RWPE1 (cell line): ENCODE results near the gene GFRA1.

Experiments used
- CTCF ChIA-PET: fragments of 350-600 bp; sonication (Branson Sonifier 250); formaldehyde crosslinking; extraction: SDS; loops from one replicate; lab custom pipeline; 2021; lab: Yijun Ruan, JAX
- POLR2A ChIA-PET: fragments of 400-600 bp; formaldehyde crosslinking; extraction: SDS; loops from one replicate; lab custom pipeline; 2020; ENCODE audit warnings: antibody characterized with exemption; ENCODE audit not compliant: low non-redundant PET; lab: Yijun Ruan, JAX
- DNase-seq: peaks from one replicate; pipeline ENCODE4 v3.0.0; 2012; ENCODE audit warnings: low spot score
- H3K27ac ChIP-seq: fragments of 450-650 bp; 2 replicates; pipeline ENCODE4 v1.5.1; 2017
- CTCF ChIP-seq: fragments of 450-650 bp; conservative IDR thresholded peaks from 2 replicates; pipeline ENCODE4 v1.5.1; 2017; ENCODE audit warnings: low read depth, mild to moderate bottlenecking

The GFRA1 gene

GRCh38 chr10:116159197-116159596 is 113.8 kb downstream of the GFRA1 start:
- POLR2A ChIA-PET = no interaction called here
- TF ChIP-seq CTCF = no peak
- no peak for DNase-seq
- no peak overlapping the region for H3K27ac ChIP-seq
- CTCF ChIA-PET = no interaction called here

DNA sequence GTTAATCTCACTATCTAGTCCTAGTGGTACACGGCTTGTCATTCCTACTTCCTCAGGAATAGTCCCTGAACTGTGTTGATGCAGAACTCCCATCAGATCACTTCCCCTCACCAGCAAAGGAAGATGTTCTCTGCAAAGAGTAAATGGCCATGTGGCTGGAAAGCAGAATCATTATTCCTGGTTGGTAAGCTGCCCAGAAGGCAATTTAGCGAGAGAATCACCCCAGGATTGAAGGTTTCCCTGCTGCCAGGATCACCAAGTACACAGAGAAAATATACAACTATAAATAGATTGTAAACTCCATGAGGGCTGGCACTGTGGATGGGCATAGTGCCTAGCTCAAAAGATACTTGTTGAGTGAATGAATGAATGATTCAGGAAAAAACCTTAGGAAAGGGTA is 115.0 kb downstream of the GFRA1 start:
- TF ChIP-seq CTCF = no peak
- CTCF ChIA-PET = no interaction called here
- POLR2A ChIA-PET = no interaction called here
- no peak for DNase-seq
- H3K27ac ChIP-seq = no peak overlapping the region

- DNase-seq = no peak
- CTCF ChIA-PET = interaction anchor here (0.6 to 0.7 kb wide), 2 partner anchors 18 to 97 kb away, joined by 3 to 4 read pairs; no protein-coding TSS in a partner anchor
- POLR2A ChIA-PET = no interaction called here
- H3K27ac ChIP-seq = no peak overlapping the region
- TF ChIP-seq CTCF = no peak
Observed at GRCh38 chr10:116157485-116157884, 115.5 kb downstream of the GFRA1 start.

- DNase-seq = no peak
- ChIA-PET CTCF (interaction anchor here (0.7 kb wide), 1 partner anchor 97 kb away, joined by 4 read pairs; no protein-coding TSS in a partner anchor), POLR2A (no interaction called here)
- no peak for TF ChIP-seq CTCF
- H3K27ac ChIP-seq = no peak overlapping the region
Observed at GRCh38 chr10:116156819-116157218, 116.2 kb downstream of the GFRA1 start.

DNA sequence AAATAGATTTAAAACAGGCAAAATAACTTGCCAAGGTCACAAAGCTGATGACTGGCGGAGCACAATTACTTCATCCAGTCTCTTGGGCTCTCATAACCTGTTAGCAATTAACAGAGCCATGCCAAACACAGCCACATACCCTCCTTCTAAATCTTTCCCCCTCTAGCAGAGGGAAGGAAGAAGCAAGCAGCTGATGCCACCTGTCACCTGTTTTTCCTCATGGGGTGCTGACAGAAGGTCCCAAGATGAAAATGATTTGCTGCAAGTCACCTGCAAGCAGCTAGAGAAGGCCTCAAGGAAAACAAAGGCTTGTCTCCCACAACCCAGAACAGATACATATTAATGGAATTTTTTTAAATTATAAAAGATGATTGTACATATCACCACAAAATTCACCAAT is 117.8 kb downstream of the GFRA1 start:
- DNase-seq = no peak
- POLR2A ChIA-PET = no interaction called here
- no peak overlapping the region for H3K27ac ChIP-seq
- TF ChIP-seq CTCF = no peak
- CTCF ChIA-PET = interaction anchor here (0.6 to 0.7 kb wide), 2 partner anchors 14 to 239 kb away, joined by 3 read pairs; no protein-coding TSS in a partner anchor

GRCh38 chr10:116154651-116155050 is 118.4 kb downstream of the GFRA1 start:
- ChIA-PET POLR2A (no interaction called here), CTCF (interaction anchor here (0.7 kb wide), 1 partner anchor 239 kb away, joined by 3 read pairs; no protein-coding TSS in a partner anchor)
- DNase-seq = no peak
- no peak overlapping the region for H3K27ac ChIP-seq
- TF ChIP-seq CTCF = no peak

DNA sequence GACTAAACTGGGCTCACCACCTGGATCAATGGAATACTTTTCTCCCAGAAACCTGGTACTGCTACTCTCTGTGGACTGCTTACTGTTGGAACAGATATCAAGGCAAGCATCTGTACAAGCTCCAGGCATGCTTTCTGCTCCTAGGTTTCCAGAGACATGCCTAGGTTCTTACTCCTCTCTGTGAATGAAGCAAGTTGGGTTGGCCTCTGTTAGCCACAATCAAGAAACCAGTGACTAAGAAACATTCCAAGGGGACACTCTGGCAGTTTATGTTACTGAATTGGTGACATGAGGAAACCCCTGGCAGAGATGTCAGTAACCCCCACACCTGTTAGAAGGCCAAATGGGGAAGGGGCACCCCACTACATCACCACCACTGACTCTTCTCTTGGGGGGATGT is 121.9 kb downstream of the GFRA1 start:
- DNase-seq = no peak
- POLR2A ChIA-PET = no interaction called here
- CTCF ChIA-PET = no interaction called here
- no peak overlapping the region for H3K27ac ChIP-seq
- no peak for TF ChIP-seq CTCF
